PC-9 (cell line): ENCODE results near the gene KIF22.

ENCODE experiments used
- CTCF ChIP-seq: fragments of 200-600 bp; sonication (generic); conservative IDR thresholded peaks from 2 replicates; pipeline ENCODE4 v1.6.1; 2017; ENCODE audit warnings: mixed run types, antibody characterized with exemption, mild to moderate bottlenecking, moderate library complexity
- EZH2 ChIP-seq: fragments of 200-600 bp; sonication (generic); IDR thresholded peaks from 2 replicates; pipeline ENCODE4 v1.8.0; 2017; ENCODE audit warnings: antibody characterized with exemption, low read depth

GRCh38 chr16:29805232-29806098 is 14.9 kb downstream of the KIF22 start:
- TF ChIP-seq EZH2 (no peak), CTCF (no peak)
